SK-N-SH (cell line): ENCODE results near the gene SLAMF9. TPM values are rescaled to one million over a fixed set of nuclear protein-coding genes. Genes with fewer than 3 reads are reported as not detected.

Experiments
- CTCF ChIA-PET: fragments of 300-600, 350-600 bp; formaldehyde crosslinking; extraction: SDS; loops from one replicate; lab custom pipeline; 2021; lab: Yijun Ruan, JAX
- POLR2A ChIA-PET: fragments of 350-600 bp; sonication (Branson Sonifier 250); formaldehyde crosslinking; extraction: SDS; loops from one replicate; lab custom pipeline; 2020; ENCODE audit warnings: antibody characterized with exemption, inconsistent platforms; lab: Yijun Ruan, JAX
- DNase-seq: peaks from one replicate; pipeline ENCODE4 v3.0.0; 2012
- H2AFZ ChIP-seq: fragments of 200-600 bp; sonication (generic); 2 replicates; pipeline ENCODE4 v1.8.1; 2016; ENCODE audit warnings: antibody characterized with exemption, mild to moderate bottlenecking, low read depth
- H3F3A ChIP-seq: fragments of 200-600 bp; sonication (generic); replicated peaks from 2 replicates; pipeline ENCODE3; 2016; ENCODE audit warnings: antibody characterized with exemption, mild to moderate bottlenecking; ENCODE audit not compliant: insufficient read depth
- H3K27ac ChIP-seq, 2 experiments: fragments of 200-500 bp in 1 of 2; fragments of 200-600 bp in 1 of 2; sonication (Bioruptor generic) in 1 of 2; sonication (generic), shearing (Covaris generic) in 1 of 2; 2 replicates each; pipeline versions ENCODE4 v1.5.1 to v1.6.1; 2014 to 2016; ENCODE audit warnings: low read depth in 2 of 2, inconsistent platforms in 1 of 2, low read length in 1 of 2, mild to moderate bottlenecking in 1 of 2, mixed read lengths in 1 of 2
- H3K27me3 ChIP-seq: fragments of 200-600 bp; sonication (generic), shearing (Covaris generic); 2 replicates; pipeline ENCODE4 v1.6.1; 2016; ENCODE audit warnings: mixed run types; ENCODE audit not compliant: insufficient read depth
- H3K36me3 ChIP-seq, 2 experiments: fragments of 200-500 bp in 1 of 2; fragments of 200-600 bp in 1 of 2; sonication (Bioruptor generic) in 1 of 2; sonication (generic) in 1 of 2; replicated peaks in 1 of 2; 2 replicates each; pipeline versions ENCODE3 to v1.5.1; 2014 to 2016; ENCODE audit warnings: low read length in 1 of 2, mild to moderate bottlenecking in 1 of 2; ENCODE audit not compliant: insufficient read depth in 2 of 2, control insufficient read depth in 1 of 2
- H3K4me1 ChIP-seq, 2 experiments: fragments of 200-500 bp in 1 of 2; fragments of 200-600 bp in 1 of 2; sonication (Bioruptor generic) in 1 of 2; sonication (generic), shearing (Covaris generic) in 1 of 2; 2 replicates each; pipeline versions ENCODE4 v1.5.1 to v1.6.1; 2014 to 2016; ENCODE audit warnings: low read depth in 1 of 2, low read length in 1 of 2, mixed run types in 1 of 2; ENCODE audit not compliant: insufficient read depth in 2 of 2, control insufficient read depth in 1 of 2
- H3K4me2 ChIP-seq: fragments of 200-600 bp; sonication (generic), shearing (Covaris generic); 2 replicates; pipeline ENCODE4 v1.6.1; 2017; ENCODE audit warnings: mixed run types
- H3K4me3 ChIP-seq, 2 experiments: fragments of 200-500 bp in 1 of 2; fragments of 200-600 bp in 1 of 2; sonication (Bioruptor generic) in 1 of 2; sonication (generic), shearing (Covaris generic) in 1 of 2; 2 replicates each; pipeline versions ENCODE4 v1.5.1 to v1.8.1; 2014 to 2016; ENCODE audit warnings: low read depth in 2 of 2, inconsistent platforms in 1 of 2, low read length in 1 of 2, mild to moderate bottlenecking in 1 of 2, mixed read lengths in 1 of 2, moderate library complexity in 1 of 2
- H3K79me2 ChIP-seq: fragments of 200-600 bp; sonication (generic); 2 replicates; pipeline ENCODE4 v1.8.1; 2017; ENCODE audit warnings: mild to moderate bottlenecking; ENCODE audit not compliant: insufficient read depth
- H3K9ac ChIP-seq: fragments of 200-600 bp; sonication (generic); 2 replicates; pipeline ENCODE4 v1.6.1; 2017; ENCODE audit warnings: mixed run types
- H3K9me2 ChIP-seq: fragments of 200-600 bp; sonication (generic); 2 replicates; pipeline ENCODE4 v1.6.1; 2017; ENCODE audit warnings: mixed run types
- H3K9me3 ChIP-seq: fragments of 200-600 bp; sonication (generic); 2 replicates; pipeline ENCODE4 v1.6.1; 2017; ENCODE audit warnings: mixed run types, mild to moderate bottlenecking, moderate library complexity
- H4K20me1 ChIP-seq: fragments of 200-600 bp; sonication (generic); 2 replicates; pipeline ENCODE4 v1.6.1; 2017; ENCODE audit warnings: mild to moderate bottlenecking, mixed run types; ENCODE audit not compliant: insufficient read depth
- CHD2 ChIP-seq: fragments of 150-350 bp; IDR thresholded peaks from 2 replicates; pipeline ENCODE4 v1.6.1; 2018; ENCODE audit warnings: low read length; ENCODE audit not compliant: partially characterized antibody
- CTCF ChIP-seq: fragments of 200-600 bp; sonication (generic); IDR thresholded peaks from 2 replicates; pipeline ENCODE4 v1.6.1; 2017; ENCODE audit warnings: antibody characterized with exemption, mild to moderate bottlenecking, moderate library complexity
- EP300 ChIP-seq, 2 experiments: IDR thresholded peaks; 2 replicates each; pipeline versions ENCODE4 v1.4.0 to v1.6.1; 2012; ENCODE audit warnings: borderline replicate concordance in 1 of 2, low read depth in 1 of 2, low read length in 1 of 2
- EZH2phosphoT487 ChIP-seq: fragments of 200-600 bp; sonication (generic); IDR thresholded peaks from 2 replicates; pipeline ENCODE4 v1.6.1; 2017; ENCODE audit warnings: low read depth, mixed run types, mild to moderate bottlenecking, antibody characterized with exemption, moderate library complexity, borderline replicate concordance
- FOXJ3 ChIP-seq: sonication (generic); formaldehyde crosslinking; IDR thresholded peaks from 2 replicates; pipeline ENCODE4 v1.5.1; 2020; ENCODE audit warnings: mild to moderate bottlenecking, missing genetic modification reagents
- MEF2A ChIP-seq: IDR thresholded peaks from 2 replicates; pipeline ENCODE4 v1.4.0; 2012; ENCODE audit warnings: low read depth, borderline replicate concordance
- POLR2AphosphoS5 ChIP-seq: IDR thresholded peaks from 2 replicates; pipeline ENCODE4 v1.6.1; 2012; ENCODE audit warnings: low read depth, low read length
- RXRA ChIP-seq: IDR thresholded peaks from 2 replicates; pipeline ENCODE4 v1.4.0; 2012; ENCODE audit warnings: low read depth, mild to moderate bottlenecking, borderline replicate concordance
- SMC3 ChIP-seq: IDR thresholded peaks from 2 replicates; pipeline ENCODE4 v1.6.1; 2012; ENCODE audit warnings: low read depth, low read length, improper control_type of control experiment
- TAF1 ChIP-seq: IDR thresholded peaks from 2 replicates; pipeline ENCODE4 v1.6.1; 2012; ENCODE audit warnings: low read depth, mild to moderate bottlenecking, low read length, moderate library complexity, borderline replicate concordance
- TCF12 ChIP-seq: IDR thresholded peaks from 2 replicates; pipeline ENCODE4 v1.4.0; 2012
- TEAD4 ChIP-seq: IDR thresholded peaks from 2 replicates; pipeline ENCODE4 v1.4.0; 2012; ENCODE audit warnings: mild to moderate bottlenecking, borderline replicate concordance; ENCODE audit not compliant: insufficient read depth
- USF1 ChIP-seq: IDR thresholded peaks from 2 replicates; pipeline ENCODE4 v1.4.0; 2012; ENCODE audit warnings: low read depth, borderline replicate concordance
- YY1 ChIP-seq: IDR thresholded peaks from 2 replicates; pipeline ENCODE4 v1.4.0; 2012; ENCODE audit warnings: low read depth, mild to moderate bottlenecking
- WGBS: methylation state at CpG from one replicate; pipeline ENCODE4 v1.1.6; 2017; ENCODE audit warnings: low lambda C conversion rate; 5-methylcytosine and 5-hydroxymethylcytosine counted together
- polyA plus RNA-seq, 3 experiments: library from polyadenylated mRNA; depleted of rRNA; stranded (reverse); fragments of >200 nt; gene quantifications; 2 replicates each; pipeline ENCODE4 v1.2.3, GENCODE V29; 2012
- TF ChIP-seq, protein P1 (sequence below): fragments of 150-350 bp; IDR thresholded peaks from 2 replicates; pipeline ENCODE4 v1.6.1; 2017; ENCODE audit warnings: antibody characterized with exemption, low read length, low read depth, borderline replicate concordance
- TF ChIP-seq, protein P2 (sequence below): IDR thresholded peaks from 2 replicates; pipeline ENCODE4 v1.4.0; 2012; ENCODE audit warnings: low read depth

Gene SLAMF9
- polyA plus RNA-seq, 1 of the 3 experiments (the other 2 are of a cell fraction): 0.12 TPM

DNA sequence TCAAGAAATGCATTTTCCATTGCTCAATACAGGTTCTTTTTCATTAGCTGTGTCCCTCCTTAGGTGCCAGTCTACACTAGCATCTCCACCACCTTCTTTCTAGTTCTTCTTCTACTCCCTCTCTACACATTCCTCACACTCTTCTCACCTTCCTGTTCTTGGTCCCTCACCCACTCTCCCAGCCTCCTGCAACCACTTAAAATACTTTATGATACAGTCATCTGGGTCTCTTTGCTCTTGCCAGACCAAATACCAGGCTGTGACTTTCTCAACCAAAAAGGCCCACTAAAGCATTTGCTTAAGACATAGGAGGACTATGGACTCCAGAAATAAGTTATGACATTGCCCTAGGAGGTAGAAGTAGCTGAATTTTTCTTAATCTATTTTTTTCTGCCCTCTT lies 42.6 kb upstream of the SLAMF9 start (continued):
- 0 out of 2 replicates have a peak, but pooled peaks have one; percentile 14 for TF ChIP-seq YY1
- no peak for TF ChIP-seq FOXJ3 (CRISPR knock-in tag)
- TF ChIP-seq, protein P1, sequence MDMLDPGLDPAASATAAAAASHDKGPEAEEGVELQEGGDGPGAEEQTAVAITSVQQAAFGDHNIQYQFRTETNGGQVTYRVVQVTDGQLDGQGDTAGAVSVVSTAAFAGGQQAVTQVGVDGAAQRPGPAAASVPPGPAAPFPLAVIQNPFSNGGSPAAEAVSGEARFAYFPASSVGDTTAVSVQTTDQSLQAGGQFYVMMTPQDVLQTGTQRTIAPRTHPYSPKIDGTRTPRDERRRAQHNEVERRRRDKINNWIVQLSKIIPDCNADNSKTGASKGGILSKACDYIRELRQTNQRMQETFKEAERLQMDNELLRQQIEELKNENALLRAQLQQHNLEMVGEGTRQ: no peak
- TF ChIP-seq CHD2: no peak
- peak; percentile 22; the same call in 1 of the 2 replicates for TF ChIP-seq RXRA
- peak; percentile 55; the same call in 1 of the 2 replicates for TF ChIP-seq POLR2AphosphoS5
- TF ChIP-seq EZH2phosphoT487: no peak
- no peak for TF ChIP-seq SMC3
- TF ChIP-seq TEAD4: peak; percentile 85
- no peak for TF ChIP-seq MEF2A
- peak; percentile 97 for TF ChIP-seq TCF12
- TF ChIP-seq, all 33 proteins: peak for 12

DNA sequence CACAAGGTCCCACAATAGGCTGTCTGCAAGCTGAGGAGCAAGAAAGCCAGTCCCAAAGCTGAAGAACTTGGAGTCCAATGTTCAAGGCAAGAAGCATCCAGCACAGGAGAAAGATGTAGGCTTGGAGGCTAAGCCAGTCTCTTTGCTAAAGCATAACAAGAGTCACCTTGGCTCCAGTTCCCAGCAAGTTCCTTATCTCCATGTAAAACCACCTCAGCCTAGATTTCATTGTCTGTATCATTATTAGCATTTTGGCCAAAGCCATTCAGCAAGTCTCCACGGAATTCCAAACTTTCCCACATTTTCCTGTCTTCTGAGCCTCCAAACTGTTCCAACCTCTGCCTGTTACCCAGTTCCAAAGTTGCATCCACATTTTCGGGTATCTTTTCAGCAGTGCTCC lies 40.9 kb upstream of the SLAMF9 start:
- Histone ChIP-seq H3K4me2 (no peak overlapping the region), H4K20me1 (no peaks in the 10 kb centered on the region), H3K4me1 (no peaks in the 10 kb centered on the region), H3K27me3 (no peaks in the 10 kb centered on the region), H3K4me3 (no peak overlapping the region), H3K9me2 (no peaks in the 10 kb centered on the region), H3K9ac (no peak overlapping the region), H3K79me2 (no peaks in the 10 kb centered on the region), H3F3A (peaks cover 18% of the 10 kb centered on the region), H3K27ac (no peak overlapping the region; a peak in 1 of 4 replicates), H3K9me3 (no peaks in the 10 kb centered on the region), H3K36me3 (no peaks in the 10 kb centered on the region), H2AFZ (no peak overlapping the region)
- WGBS: 51% methylated on average over 2 of the region's 2 CpGs
- ChIA-PET POLR2A (no interaction called here), CTCF (interaction anchor here (6.3 kb wide), 1 partner anchor 12 kb away, joined by 65 read pairs; no protein-coding TSS in a partner anchor)
- TF ChIP-seq EP300 (IDR thresholded peaks at IDR 0.05; ENCODE audit: borderline replicate concordance in 1 of 2, low read depth in 1 of 2, low read length in 1 of 2) (no peak), CTCF (no peak), TAF1 (no peak), YY1 (no peak), FOXJ3 (CRISPR knock-in tag) (no peak), USF1 (no peak)
- TF ChIP-seq, protein P2, sequence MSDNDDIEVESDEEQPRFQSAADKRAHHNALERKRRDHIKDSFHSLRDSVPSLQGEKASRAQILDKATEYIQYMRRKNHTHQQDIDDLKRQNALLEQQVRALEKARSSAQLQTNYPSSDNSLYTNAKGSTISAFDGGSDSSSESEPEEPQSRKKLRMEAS: no peak
- no peak for DNase-seq
